Neuronal stem cell (in vitro differentiated cells): Measurements from ENCODE around the gene TMEM74B.

ENCODE experiments used
- DNase-seq: peaks from one replicate; pipeline ENCODE4 v3.0.0-alpha.2; 2013; ENCODE audit warnings: low spot score
- H2AFZ ChIP-seq: one replicate; pipeline ENCODE4 v1.6.1; 2013; ENCODE audit warnings: mild to moderate bottlenecking, low read length, inconsistent platforms
- H2AK5ac ChIP-seq: 2 replicates; pipeline ENCODE4 v1.6.1; 2013; ENCODE audit warnings: low read depth, mild to moderate bottlenecking, inconsistent platforms, low read length, moderate library complexity, mixed read lengths
- H2BK120ac ChIP-seq: 2 replicates; pipeline ENCODE4 v1.6.1; 2013; ENCODE audit warnings: low read depth, mild to moderate bottlenecking, inconsistent platforms, low read length, moderate library complexity, mixed read lengths
- H2BK12ac ChIP-seq: one replicate; pipeline ENCODE4 v1.6.1; 2013; ENCODE audit warnings: low read length, inconsistent platforms
- H2BK15ac ChIP-seq: 2 replicates; pipeline ENCODE4 v1.6.1; 2013; ENCODE audit warnings: mild to moderate bottlenecking, low read length, inconsistent platforms, mixed read lengths
- H2BK5ac ChIP-seq: one replicate; pipeline ENCODE4 v1.6.1; 2013; ENCODE audit warnings: inconsistent platforms, mild to moderate bottlenecking, low read length, moderate library complexity
- H3K14ac ChIP-seq: one replicate; pipeline ENCODE4 v1.6.1; 2013; ENCODE audit warnings: low read length, inconsistent platforms
- H3K18ac ChIP-seq: 2 replicates; pipeline ENCODE4 v1.6.1; 2013; ENCODE audit warnings: low read length, inconsistent platforms
- H3K23ac ChIP-seq: 2 replicates; pipeline ENCODE4 v1.6.1; 2013; ENCODE audit warnings: low read depth, mild to moderate bottlenecking, mixed read lengths, low read length, inconsistent platforms; ENCODE audit not compliant: poor library complexity
- H3K27ac ChIP-seq: replicated peaks from 3 replicates; pipeline ENCODE4 v1.5.1; 2013; ENCODE audit warnings: low read length, inconsistent platforms
- H3K27me3 ChIP-seq, 3 experiments: 2 replicates each; pipeline ENCODE4 v1.6.1; 2013; ENCODE audit warnings: low read length in 3 of 3, mild to moderate bottlenecking in 2 of 3, inconsistent platforms in 1 of 3, low read depth in 1 of 3, mixed read lengths in 1 of 3, moderate library complexity in 1 of 3; ENCODE audit not compliant: control insufficient read depth in 3 of 3, insufficient read depth in 3 of 3
- H3K36me3 ChIP-seq, 2 donors: replicated peaks in 1 of 2; 2 replicates each; pipeline ENCODE4 v1.6.1; 2013; ENCODE audit warnings: low read length in 2 of 2; ENCODE audit not compliant: control insufficient read depth in 2 of 2, insufficient read depth in 2 of 2
- H3K4ac ChIP-seq: 2 replicates; pipeline ENCODE4 v1.6.1; 2013; ENCODE audit warnings: inconsistent platforms, mild to moderate bottlenecking, low read length, moderate library complexity
- H3K4me1 ChIP-seq, 2 donors: 1 replicate in 1 of 2; 2 replicates in 1 of 2; pipeline ENCODE4 v1.6.1; 2013; ENCODE audit warnings: low read length in 2 of 2, low read depth in 1 of 2; ENCODE audit not compliant: control insufficient read depth in 2 of 2, insufficient read depth in 1 of 2
- H3K4me2 ChIP-seq: one replicate; pipeline ENCODE4 v1.6.1; 2013; ENCODE audit warnings: mild to moderate bottlenecking, low read length, inconsistent platforms; ENCODE audit not compliant: insufficient read depth, poor library complexity, severe bottlenecking
- H3K4me3 ChIP-seq, 2 donors: 2 replicates each; pipeline ENCODE4 v1.5.1; 2013; ENCODE audit warnings: low read length in 2 of 2, mild to moderate bottlenecking in 2 of 2, inconsistent platforms in 1 of 2, moderate library complexity in 1 of 2
- H3K79me1 ChIP-seq: one replicate; pipeline ENCODE4 v1.6.1; 2013; ENCODE audit warnings: low read depth, mild to moderate bottlenecking, inconsistent platforms, low read length, moderate library complexity
- H3K9ac ChIP-seq: one replicate; pipeline ENCODE4 v1.6.1; 2013; ENCODE audit warnings: mild to moderate bottlenecking, low read depth, low read length, inconsistent platforms; ENCODE audit not compliant: poor library complexity
- H3K9me3 ChIP-seq, 2 donors: replicated peaks in 1 of 2; 2 replicates each; pipeline versions ENCODE3 to v1.6.1; 2013; ENCODE audit warnings: low read length in 2 of 2, mild to moderate bottlenecking in 2 of 2, inconsistent platforms in 1 of 2, low read depth in 1 of 2, mixed read lengths in 1 of 2, moderate library complexity in 1 of 2; ENCODE audit not compliant: control insufficient read depth in 2 of 2, insufficient read depth in 1 of 2
- H4K8ac ChIP-seq: one replicate; pipeline ENCODE4 v1.6.1; 2013; ENCODE audit warnings: low read depth, mild to moderate bottlenecking, inconsistent platforms, low read length, moderate library complexity
- H4K91ac ChIP-seq: one replicate; pipeline ENCODE4 v1.6.1; 2013; ENCODE audit warnings: low read length, low read depth, mild to moderate bottlenecking, inconsistent platforms; ENCODE audit not compliant: poor library complexity
- WGBS, 2 donors: extraction: QIAGEN DNeasy Blood & Tissue Kit; methylation state at CpG; one replicate each; pipeline ENCODE4 v1.1.7; 2013; ENCODE audit warnings: missing lambda C conversion rate in 2 of 2, mixed read lengths in 1 of 2; ENCODE audit not compliant: insufficient read length in 2 of 2, insufficient replicate concordance in 1 of 2; ENCODE audit errors: extremely low coverage in 2 of 2; 5-methylcytosine and 5-hydroxymethylcytosine counted together

TMEM74B gene

GRCh38 chr20:1155342-1155741 lies 29.4 kb downstream of the TMEM74B start:
- Histone ChIP-seq H4K91ac (no peak overlapping the region), H3K27ac (no peak overlapping the region), H4K8ac (no peak overlapping the region), H3K4me1 (no peaks in the 10 kb centered on the region), H2AFZ (no peak overlapping the region), H3K36me3 (peaks cover 1 to 83% of the 10 kb centered on the region in 2 donors), H3K23ac (no peak overlapping the region), H2BK120ac (no peak overlapping the region), H2BK12ac (no peak overlapping the region), H2AK5ac (no peak overlapping the region), H3K18ac (no peak overlapping the region), H3K4me3 (no peak overlapping the region), H3K4ac (no peak overlapping the region), H2BK15ac (no peak overlapping the region), H3K9ac (no peak overlapping the region), H3K4me2 (no peak overlapping the region), H3K14ac (no peak overlapping the region), H3K27me3 (no peaks in the 10 kb centered on the region), H2BK5ac (no peak overlapping the region), H3K79me1 (no peaks in the 10 kb centered on the region), H3K9me3 (peaks cover 0 to 4% of the 10 kb centered on the region in 2 donors)
- WGBS, 2 donors = no CpG with 5 or more reads among the region's 3 CpGs
- no peak for DNase-seq

GRCh38 chr20:1154691-1155090 lies 30.1 kb downstream of the TMEM74B start:
- H2AK5ac ChIP-seq = no peak overlapping the region
- H3K27me3 ChIP-seq = no peaks in the 10 kb centered on the region
- H2BK15ac ChIP-seq = no peak overlapping the region
- no peak overlapping the region for H3K4me2 ChIP-seq
- no peak overlapping the region for H3K4ac ChIP-seq
- no peak overlapping the region for H3K27ac ChIP-seq
- H3K4me3 ChIP-seq = no peak overlapping the region
- peaks cover 1 to 83% of the 10 kb centered on the region in 2 donors for H3K36me3 ChIP-seq
- H3K79me1 ChIP-seq = no peaks in the 10 kb centered on the region
- no peak for DNase-seq
- no peaks in the 10 kb centered on the region for H3K4me1 ChIP-seq
- no peak overlapping the region for H2BK5ac ChIP-seq
- H2AFZ ChIP-seq = no peak overlapping the region
- no peak overlapping the region for H4K8ac ChIP-seq
- H3K9ac ChIP-seq = no peak overlapping the region
- no peak overlapping the region for H4K91ac ChIP-seq
- no peak overlapping the region for H3K23ac ChIP-seq
- no peak overlapping the region for H3K18ac ChIP-seq
- no peak overlapping the region for H3K14ac ChIP-seq
- no peak overlapping the region for H2BK12ac ChIP-seq
- WGBS, 2 donors = no CpG with 5 or more reads among the region's 1 CpG
- no peak overlapping the region for H2BK120ac ChIP-seq
- peaks cover 0 to 4% of the 10 kb centered on the region in 2 donors for H3K9me3 ChIP-seq

- Histone ChIP-seq H2BK120ac (no peak overlapping the region), H3K18ac (no peak overlapping the region), H3K4me2 (no peak overlapping the region), H3K4me1 (no peaks in the 10 kb centered on the region), H4K91ac (no peak overlapping the region), H2AFZ (no peak overlapping the region), H2AK5ac (no peak overlapping the region), H2BK12ac (no peak overlapping the region), H3K4me3 (no peak overlapping the region), H3K27me3 (no peaks in the 10 kb centered on the region), H3K79me1 (no peaks in the 10 kb centered on the region), H3K27ac (no peak overlapping the region), H3K4ac (no peak overlapping the region), H3K23ac (no peak overlapping the region), H2BK5ac (no peak overlapping the region), H3K9me3 (peaks cover 0 to 4% of the 10 kb centered on the region in 2 donors), H2BK15ac (no peak overlapping the region), H3K9ac (no peak overlapping the region), H4K8ac (no peak overlapping the region), H3K14ac (no peak overlapping the region), H3K36me3 (peaks cover 1 to 83% of the 10 kb centered on the region in 2 donors)
- no peak for DNase-seq
Observed at GRCh38 chr20:1154226-1154625, 30.6 kb downstream of the TMEM74B start.

GRCh38 chr20:1150968-1151367 lies 33.8 kb downstream of the TMEM74B start:
- Histone ChIP-seq H3K18ac (no peak overlapping the region), H3K79me1 (peaks cover 2% of the 10 kb centered on the region), H2BK120ac (no peak overlapping the region), H2BK5ac (no peak overlapping the region), H3K36me3 (peaks cover 8 to 94% of the 10 kb centered on the region in 2 donors), H3K27ac (no peak overlapping the region), H3K4me1 (no peaks in the 10 kb centered on the region), H3K4me2 (no peak overlapping the region), H2AK5ac (no peak overlapping the region), H3K23ac (no peak overlapping the region), H4K91ac (no peak overlapping the region), H3K27me3 (no peaks in the 10 kb centered on the region), H3K4ac (no peak overlapping the region), H3K9ac (no peak overlapping the region), H2BK12ac (no peak overlapping the region), H2BK15ac (no peak overlapping the region), H3K9me3 (peaks cover 0 to 4% of the 10 kb centered on the region in 2 donors), H4K8ac (no peak overlapping the region), H3K4me3 (no peak overlapping the region), H2AFZ (no peak overlapping the region), H3K14ac (no peak overlapping the region)
- no peak for DNase-seq
- no CpG with 5 or more reads among the region's 1 CpG for WGBS, 2 donors
